Skin of body (tissue), 2 donors: ENCODE measurements around the gene CATSPER3. TPM values are rescaled to one million over a fixed set of nuclear protein-coding genes. Genes with fewer than 3 reads are reported as not detected.

Experiments used
- DNase-seq: peaks from one replicate; lab custom pipeline; 2025; lab: John Stamatoyannopoulos, UW
- total RNA-seq: library from RNA; depleted of rRNA; stranded (reverse); fragments of >200 nt; gene quantifications from one replicate; pipeline ENCODE4 v1.2.3, GENCODE V29; 2014

The CATSPER3 gene
- total RNA-seq, result not detected

GRCh38 chr5:134967607-134968006, at the start of gene CATSPER3:
TSS of gene CATSPER3 (plus strand) at chr5:134967907. CDS start at chr5:134967992, 85 bp downstream.
- DNase-seq, result no peak

DNA sequence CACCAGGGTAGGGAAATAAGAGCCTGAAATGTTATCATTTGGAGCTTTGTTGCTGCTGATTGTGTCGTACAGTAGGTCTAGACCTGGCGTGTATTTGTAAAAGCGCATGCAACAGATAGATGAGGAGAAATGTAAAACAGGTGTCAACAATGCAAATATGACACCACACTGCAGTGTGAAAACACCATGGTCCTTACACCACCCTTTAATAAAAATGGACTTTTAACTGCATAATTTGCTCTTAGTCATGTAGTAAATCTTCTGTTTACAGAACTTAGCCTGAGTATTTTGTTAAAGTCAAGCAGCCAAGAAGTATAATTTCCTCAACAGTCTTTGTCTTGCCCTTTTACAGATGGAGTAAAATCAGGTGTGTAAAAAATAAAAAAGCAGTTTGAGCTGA, 48.8 kb upstream of the CATSPER3 start:
- DNase-seq, result no peak

GRCh38 chr5:134920848-134921575, 46.7 kb upstream of the CATSPER3 start:
- DNase-seq, result no peak

GRCh38 chr5:134932508-134932907, 35.2 kb upstream of the CATSPER3 start:
- no peak for DNase-seq

GRCh38 chr5:134934202-134934601, 33.5 kb upstream of the CATSPER3 start:
- DNase-seq, result no peak

DNA sequence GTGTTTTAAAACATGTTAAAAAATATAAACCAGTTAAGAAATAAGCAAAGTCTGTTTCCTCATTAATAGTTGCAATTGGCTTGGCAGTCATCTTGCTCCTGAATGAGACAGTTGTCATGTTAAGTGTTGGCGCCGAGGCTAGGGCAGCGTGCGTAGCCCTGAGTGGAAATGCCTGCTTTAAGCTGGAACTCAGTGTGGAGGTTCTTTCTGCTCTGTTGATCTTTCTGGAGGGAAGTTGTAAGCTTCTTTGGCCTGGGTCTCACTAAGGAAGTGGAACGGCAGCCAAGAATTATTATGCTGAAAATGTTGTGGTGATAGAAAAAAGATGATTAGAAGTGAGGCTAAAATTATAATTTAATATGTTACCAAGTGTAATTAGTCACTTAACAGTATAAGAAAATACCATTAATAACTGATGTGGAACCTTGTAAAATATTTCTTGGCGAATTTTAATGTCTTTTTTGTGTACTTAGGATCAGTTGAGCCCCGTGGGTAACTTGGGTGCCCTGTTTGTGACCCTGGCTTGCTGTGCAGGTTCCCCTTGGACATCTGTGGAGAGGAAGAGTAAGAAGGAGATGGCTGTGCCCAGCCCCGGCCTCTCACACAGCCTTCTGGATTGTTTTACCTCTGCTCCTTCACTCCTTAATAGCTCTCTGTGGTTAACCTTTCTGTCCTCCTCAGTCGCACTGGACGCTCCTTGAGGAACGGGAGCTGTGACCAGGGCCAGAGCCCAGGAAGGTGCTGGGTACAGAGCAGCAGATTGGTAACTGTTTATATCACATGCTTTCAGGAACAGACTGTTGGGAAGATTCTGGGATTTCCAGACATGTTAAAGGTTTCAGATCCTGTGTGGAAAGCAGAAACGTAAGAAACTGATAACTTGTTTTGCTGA, 31.8 kb upstream of the CATSPER3 start:
- no peak for DNase-seq

DNA sequence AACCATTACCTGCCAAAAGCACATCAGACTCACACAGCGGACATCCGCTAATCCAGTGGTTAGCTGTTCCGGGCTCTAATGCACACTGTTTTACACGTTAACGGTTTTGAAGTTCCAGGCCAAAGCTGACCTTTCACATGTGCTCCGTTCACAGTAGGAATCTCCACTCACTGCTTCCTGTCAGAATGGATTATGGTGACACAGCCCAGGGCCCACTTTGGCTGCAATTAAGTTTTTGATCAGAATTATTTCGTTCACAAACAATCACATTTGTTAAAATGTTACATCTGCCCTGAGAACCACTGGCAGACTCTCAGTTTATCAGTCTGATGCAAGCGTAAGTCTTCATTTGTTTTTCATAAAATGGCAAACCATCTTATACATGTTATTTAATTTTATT, 30.2 kb upstream of the CATSPER3 start:
- no peak for DNase-seq

DNA sequence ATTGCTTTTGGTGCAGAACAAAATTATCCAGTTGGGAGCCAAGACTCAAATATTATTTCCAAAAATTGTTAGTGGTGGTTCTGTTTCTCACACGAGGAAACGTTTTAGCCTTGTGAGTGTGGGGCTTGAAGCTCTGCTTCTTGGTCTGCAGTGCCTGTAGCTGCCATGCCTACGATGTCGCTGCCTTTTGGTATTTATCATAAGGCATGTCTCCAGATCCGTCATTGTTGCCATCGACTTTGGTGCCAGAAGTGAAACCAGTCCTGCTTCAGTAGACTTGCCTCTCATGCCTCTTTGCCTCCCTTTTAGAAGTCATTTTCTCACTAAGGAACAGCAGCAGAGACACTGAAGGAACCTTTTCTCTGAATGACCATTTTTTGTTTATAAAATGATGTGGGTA, 29.7 kb upstream of the CATSPER3 start:
- DNase-seq, result no peak

GRCh38 chr5:134939500-134939899, 28.2 kb upstream of the CATSPER3 start:
- no peak for DNase-seq

- no peak for DNase-seq
These were observed 24.2 kb upstream of the CATSPER3 start for GRCh38 chr5:134943547-134943946.

- no peak for DNase-seq
These were observed 23.1 kb upstream of the CATSPER3 start for GRCh38 chr5:134944630-134945029.

- DNase-seq, result no peak
These were observed 22.7 kb upstream of the CATSPER3 start for GRCh38 chr5:134945041-134945440.

DNA sequence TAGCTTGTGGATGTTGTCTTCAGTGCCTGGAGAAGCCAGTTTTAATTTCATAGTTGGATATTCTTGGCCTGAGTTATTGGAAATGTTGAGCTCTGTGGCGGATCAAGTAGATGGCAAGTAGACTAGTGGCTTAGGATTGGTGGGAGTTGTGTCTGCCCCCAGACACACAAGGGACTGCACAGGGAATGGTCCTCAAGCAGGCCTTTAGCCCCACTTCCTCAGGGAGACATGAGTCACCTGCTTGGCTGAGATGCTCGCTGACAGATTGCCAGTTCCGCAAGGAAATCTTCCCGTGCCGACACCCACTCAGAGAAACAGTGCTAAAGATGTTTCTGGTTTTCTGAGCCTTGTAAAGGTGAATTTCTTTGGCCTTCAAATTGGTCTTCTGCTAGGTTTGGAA, 18.8 kb upstream of the CATSPER3 start:
- no peak for DNase-seq

GRCh38 chr5:134949316-134949715, 18.4 kb upstream of the CATSPER3 start:
- DNase-seq, result no peak

- DNase-seq, result no peak
These were observed 9.6 kb upstream of the CATSPER3 start for GRCh38 chr5:134957920-134958608.

DNA sequence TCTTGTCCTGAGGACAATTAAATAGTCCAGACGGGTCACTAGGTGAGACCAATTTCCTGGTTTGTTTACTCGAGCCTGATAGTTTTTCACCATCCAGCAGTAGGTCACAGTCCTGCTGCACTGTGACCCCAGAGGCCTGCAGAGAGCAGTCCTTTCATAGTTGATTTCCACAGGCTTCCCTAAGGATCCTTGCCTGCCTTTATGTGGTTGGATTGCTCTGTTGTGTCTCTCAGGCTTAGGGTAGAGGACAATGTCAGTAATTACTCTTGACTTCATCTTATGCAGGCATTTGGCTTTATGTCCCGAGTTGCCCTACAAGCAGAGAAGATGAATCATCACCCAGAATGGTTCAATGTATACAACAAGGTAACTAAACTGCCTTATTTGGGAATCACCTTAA, 9.0 kb upstream of the CATSPER3 start:
- no peak for DNase-seq

DNA sequence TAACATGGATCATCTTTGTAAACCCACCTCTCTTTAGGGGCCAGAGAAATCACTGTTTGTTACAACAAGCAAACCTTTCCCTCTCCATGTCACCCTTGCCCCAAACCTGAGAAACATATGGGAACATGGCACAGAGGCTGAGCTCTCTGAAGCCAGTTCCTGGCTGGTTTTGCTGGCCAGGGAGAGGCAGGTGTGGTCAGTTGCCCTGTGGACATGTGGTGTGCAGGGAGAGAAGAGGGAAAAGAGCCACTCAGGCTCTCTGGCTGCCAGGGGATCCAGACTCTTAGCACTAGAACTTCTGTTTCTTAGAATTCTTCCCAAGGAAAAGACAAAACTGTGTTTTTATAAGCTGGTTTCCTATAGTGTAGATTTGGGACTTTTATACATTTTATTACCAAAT, 4.6 kb upstream of the CATSPER3 start:
- DNase-seq, result no peak

GRCh38 chr5:134964359-134965270, 3.1 kb upstream of the CATSPER3 start:
- DNase-seq, result no peak

DNA sequence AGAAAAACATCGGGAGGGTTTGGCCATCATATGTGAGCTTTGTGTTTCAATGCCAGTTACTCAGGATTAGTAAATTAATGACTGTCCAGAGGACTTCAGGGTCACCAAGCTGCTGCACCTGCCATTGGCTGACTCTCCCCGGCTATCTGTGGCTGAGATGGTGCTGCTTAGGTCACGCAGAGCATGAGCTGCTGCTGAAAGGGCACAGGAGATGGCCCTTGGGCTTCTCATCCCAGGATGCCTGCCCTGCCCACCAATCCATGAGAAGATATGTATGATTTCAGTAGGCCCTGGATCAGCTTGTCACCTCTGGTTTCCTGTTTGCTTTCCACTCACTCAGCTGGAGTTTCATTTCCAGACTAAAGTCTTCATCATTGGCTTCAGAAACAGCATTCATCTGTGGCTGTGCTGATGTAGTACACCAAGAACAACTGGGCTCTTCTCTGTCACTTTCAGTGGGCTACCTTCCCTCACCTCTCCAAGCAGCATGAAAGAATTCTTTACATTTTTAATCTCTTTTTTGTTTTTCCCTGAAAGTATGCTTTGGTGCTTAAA, 2.4 kb upstream of the CATSPER3 start:
- no peak for DNase-seq

- no peak for DNase-seq
These were observed 348 bp downstream of the CATSPER3 start for GRCh38 chr5:134968055-134968454.

DNA sequence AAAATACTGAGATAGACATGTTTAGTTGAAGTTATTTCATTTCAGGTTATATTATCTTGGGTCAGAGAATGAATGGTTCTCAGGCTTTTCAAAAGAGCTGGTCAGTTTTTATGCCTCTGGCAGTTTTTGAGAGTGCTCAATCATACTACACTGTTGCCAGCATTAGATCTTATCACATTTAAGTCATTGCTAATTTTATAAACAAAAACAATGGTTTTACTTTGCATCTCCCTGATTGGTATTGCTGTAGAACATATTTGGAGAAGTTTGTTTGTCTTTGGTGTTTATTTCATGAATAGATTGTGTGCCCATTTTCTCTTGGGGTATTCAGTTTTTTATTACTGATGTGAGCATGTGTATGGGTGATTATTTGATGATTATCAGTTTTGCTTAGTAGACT, 1.5 kb downstream of the CATSPER3 start:
- no peak for DNase-seq
